Measurements from ENCODE around the gene PDILT. TPM values are rescaled to one million over a fixed set of nuclear protein-coding genes. Genes with fewer than 3 reads are reported as not detected.

The PDILT gene
- total RNA-seq, 1 donor from 2014 or later, result not detected

DNA sequence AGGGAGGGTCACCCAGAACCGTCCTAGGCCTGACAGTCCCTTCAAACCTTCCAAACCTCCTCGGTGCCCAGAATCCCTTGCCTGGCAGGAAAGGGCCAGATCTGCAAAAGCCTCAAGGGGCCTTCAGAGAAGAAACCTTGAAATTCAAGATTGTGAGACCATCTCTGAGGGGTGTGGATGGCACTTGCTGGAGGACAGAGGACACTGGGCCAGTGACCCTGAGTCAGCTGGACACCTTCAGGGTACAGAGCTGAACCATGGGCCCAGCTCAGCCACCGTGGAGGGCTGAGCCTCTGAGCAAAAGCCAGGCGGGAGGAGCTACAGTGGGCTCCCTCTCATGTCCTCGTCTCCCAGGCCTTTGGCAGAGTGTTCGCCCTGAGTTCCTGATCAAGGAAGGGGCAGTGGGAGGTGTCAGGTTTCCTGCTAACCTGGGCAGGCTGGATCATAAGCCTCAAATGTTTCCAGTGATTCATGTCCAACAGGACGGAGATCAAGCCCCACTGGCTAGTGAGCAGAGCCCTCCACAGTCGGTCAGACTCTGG lies 3.0 kb downstream of the PDILT start:
- no peak for DNase-seq
- Mint-ChIP-seq H3K36me3 (ENCODE audit: unreplicated experiment) (no peaks in the 10 kb centered on the region), H3K4me3 (ENCODE audit: unreplicated experiment) (no peak overlapping the region), H3K27me3 (ENCODE audit: unreplicated experiment) (no peaks in the 10 kb centered on the region), H3K9me3 (ENCODE audit: unreplicated experiment) (peaks cover 1% of the 10 kb centered on the region), H3K27ac (ENCODE audit: unreplicated experiment) (no peak overlapping the region), H3K4me1 (ENCODE audit: low read depth, unreplicated experiment) (no peaks in the 10 kb centered on the region)
- TF ChIP-seq, protein P1, sequence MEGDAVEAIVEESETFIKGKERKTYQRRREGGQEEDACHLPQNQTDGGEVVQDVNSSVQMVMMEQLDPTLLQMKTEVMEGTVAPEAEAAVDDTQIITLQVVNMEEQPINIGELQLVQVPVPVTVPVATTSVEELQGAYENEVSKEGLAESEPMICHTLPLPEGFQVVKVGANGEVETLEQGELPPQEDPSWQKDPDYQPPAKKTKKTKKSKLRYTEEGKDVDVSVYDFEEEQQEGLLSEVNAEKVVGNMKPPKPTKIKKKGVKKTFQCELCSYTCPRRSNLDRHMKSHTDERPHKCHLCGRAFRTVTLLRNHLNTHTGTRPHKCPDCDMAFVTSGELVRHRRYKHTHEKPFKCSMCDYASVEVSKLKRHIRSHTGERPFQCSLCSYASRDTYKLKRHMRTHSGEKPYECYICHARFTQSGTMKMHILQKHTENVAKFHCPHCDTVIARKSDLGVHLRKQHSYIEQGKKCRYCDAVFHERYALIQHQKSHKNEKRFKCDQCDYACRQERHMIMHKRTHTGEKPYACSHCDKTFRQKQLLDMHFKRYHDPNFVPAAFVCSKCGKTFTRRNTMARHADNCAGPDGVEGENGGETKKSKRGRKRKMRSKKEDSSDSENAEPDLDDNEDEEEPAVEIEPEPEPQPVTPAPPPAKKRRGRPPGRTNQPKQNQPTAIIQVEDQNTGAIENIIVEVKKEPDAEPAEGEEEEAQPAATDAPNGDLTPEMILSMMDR (IDR thresholded peaks at IDR 0.05; ENCODE audit: partially characterized antibody, unreplicated experiment), result no peak

DNA sequence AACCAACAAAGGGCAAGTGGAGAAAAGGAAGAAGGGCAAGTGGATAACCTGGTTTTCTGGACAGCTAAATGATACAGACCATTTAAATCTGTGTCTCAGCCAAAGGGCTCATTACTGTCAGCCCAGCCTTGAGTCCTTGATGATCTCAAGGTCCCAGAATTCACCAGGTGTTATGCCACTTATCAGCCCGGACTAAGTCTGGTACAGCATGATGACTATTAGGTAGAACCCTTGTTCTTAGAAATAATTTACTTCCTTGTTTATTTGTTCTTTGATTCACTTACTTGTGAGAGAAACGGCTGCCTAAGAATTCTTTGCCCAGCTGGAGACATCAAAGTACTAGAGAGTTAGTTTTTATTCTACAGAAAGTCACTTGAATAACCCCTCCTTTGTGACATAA lies 3.5 kb downstream of the PDILT start:
- Mint-ChIP-seq H3K27me3 (ENCODE audit: unreplicated experiment) (no peaks in the 10 kb centered on the region), H3K4me1 (ENCODE audit: low read depth, unreplicated experiment) (no peaks in the 10 kb centered on the region), H3K9me3 (ENCODE audit: unreplicated experiment) (peaks cover 1% of the 10 kb centered on the region), H3K4me3 (ENCODE audit: unreplicated experiment) (no peak overlapping the region), H3K36me3 (ENCODE audit: unreplicated experiment) (no peaks in the 10 kb centered on the region), H3K27ac (ENCODE audit: unreplicated experiment) (no peak overlapping the region)
- DNase-seq, result no peak
- TF ChIP-seq, protein P1 (IDR thresholded peaks at IDR 0.05; ENCODE audit: partially characterized antibody, unreplicated experiment), result no peak

GRCh38 chr16:20399185-20399584 lies 5.4 kb downstream of the PDILT start:
- H3K4me1 Mint-ChIP-seq (ENCODE audit: low read depth, unreplicated experiment), result no peaks in the 10 kb centered on the region
- no peak for DNase-seq
- H3K9me3 Mint-ChIP-seq (ENCODE audit: unreplicated experiment), result peaks cover 1% of the 10 kb centered on the region
- H3K36me3 Mint-ChIP-seq (ENCODE audit: unreplicated experiment), result no peaks in the 10 kb centered on the region
- H3K27me3 Mint-ChIP-seq (ENCODE audit: unreplicated experiment), result no peaks in the 10 kb centered on the region
- no peak overlapping the region for H3K27ac Mint-ChIP-seq (ENCODE audit: unreplicated experiment)
- no peak overlapping the region for H3K4me3 Mint-ChIP-seq (ENCODE audit: unreplicated experiment)
- TF ChIP-seq, protein P1 (IDR thresholded peaks at IDR 0.05; ENCODE audit: partially characterized antibody, unreplicated experiment), result no peak

GRCh38 chr16:20398603-20399002 lies 5.9 kb downstream of the PDILT start:
- H3K4me3 Mint-ChIP-seq (ENCODE audit: unreplicated experiment), result no peak overlapping the region
- no peaks in the 10 kb centered on the region for H3K27me3 Mint-ChIP-seq (ENCODE audit: unreplicated experiment)
- H3K4me1 Mint-ChIP-seq (ENCODE audit: low read depth, unreplicated experiment), result no peaks in the 10 kb centered on the region
- H3K27ac Mint-ChIP-seq (ENCODE audit: unreplicated experiment), result no peak overlapping the region
- no peak for DNase-seq
- no peaks in the 10 kb centered on the region for H3K36me3 Mint-ChIP-seq (ENCODE audit: unreplicated experiment)
- peaks cover 1% of the 10 kb centered on the region for H3K9me3 Mint-ChIP-seq (ENCODE audit: unreplicated experiment)
- TF ChIP-seq, protein P1 (IDR thresholded peaks at IDR 0.05; ENCODE audit: partially characterized antibody, unreplicated experiment), result no peak

DNA sequence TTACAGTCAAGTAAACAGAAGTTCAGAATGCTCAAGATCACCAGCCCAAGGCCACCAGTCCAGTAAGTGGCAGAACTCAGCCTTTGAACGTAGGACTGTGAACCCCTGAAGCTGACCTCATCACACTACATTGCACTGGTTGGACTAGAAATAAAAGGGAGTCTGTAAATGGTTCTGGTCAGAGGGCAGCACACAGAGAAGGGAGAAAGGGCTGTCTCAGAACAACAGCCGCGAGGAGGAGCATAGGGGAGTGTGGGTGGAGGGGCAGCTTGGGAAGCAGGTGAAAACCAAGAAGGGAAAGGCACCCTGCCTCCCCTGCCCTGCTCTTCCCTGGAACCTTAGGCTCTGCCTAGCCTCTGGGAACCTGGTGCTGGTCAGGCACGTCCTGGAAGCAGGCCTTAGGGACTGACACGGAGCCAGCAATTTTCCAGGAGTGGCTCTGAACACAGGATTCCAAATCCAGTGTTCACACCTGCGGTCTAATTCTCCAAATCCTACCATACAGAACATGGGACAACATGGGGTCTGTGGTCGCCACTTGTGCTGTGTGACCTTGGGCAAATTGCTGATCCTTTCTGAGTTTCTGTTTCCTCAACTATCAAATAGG lies 7.0 kb downstream of the PDILT start:
- Mint-ChIP-seq H3K36me3 (ENCODE audit: unreplicated experiment) (no peaks in the 10 kb centered on the region), H3K9me3 (ENCODE audit: unreplicated experiment) (peaks cover 1% of the 10 kb centered on the region), H3K4me3 (ENCODE audit: unreplicated experiment) (no peak overlapping the region), H3K27ac (ENCODE audit: unreplicated experiment) (no peak overlapping the region), H3K27me3 (ENCODE audit: unreplicated experiment) (no peaks in the 10 kb centered on the region), H3K4me1 (ENCODE audit: low read depth, unreplicated experiment) (peaks cover under 1% of the 10 kb centered on the region)
- no peak for DNase-seq
- TF ChIP-seq, protein P1 (IDR thresholded peaks at IDR 0.05; ENCODE audit: partially characterized antibody, unreplicated experiment), result no peak
